ENCODE results near the gene GRM3.
"Not testable (repeated sequence)": the region's sequence is repeated elsewhere in the genome, so short reads cannot be mapped to it uniquely, and the experiment has no call there.

GRM3 gene

DNA sequence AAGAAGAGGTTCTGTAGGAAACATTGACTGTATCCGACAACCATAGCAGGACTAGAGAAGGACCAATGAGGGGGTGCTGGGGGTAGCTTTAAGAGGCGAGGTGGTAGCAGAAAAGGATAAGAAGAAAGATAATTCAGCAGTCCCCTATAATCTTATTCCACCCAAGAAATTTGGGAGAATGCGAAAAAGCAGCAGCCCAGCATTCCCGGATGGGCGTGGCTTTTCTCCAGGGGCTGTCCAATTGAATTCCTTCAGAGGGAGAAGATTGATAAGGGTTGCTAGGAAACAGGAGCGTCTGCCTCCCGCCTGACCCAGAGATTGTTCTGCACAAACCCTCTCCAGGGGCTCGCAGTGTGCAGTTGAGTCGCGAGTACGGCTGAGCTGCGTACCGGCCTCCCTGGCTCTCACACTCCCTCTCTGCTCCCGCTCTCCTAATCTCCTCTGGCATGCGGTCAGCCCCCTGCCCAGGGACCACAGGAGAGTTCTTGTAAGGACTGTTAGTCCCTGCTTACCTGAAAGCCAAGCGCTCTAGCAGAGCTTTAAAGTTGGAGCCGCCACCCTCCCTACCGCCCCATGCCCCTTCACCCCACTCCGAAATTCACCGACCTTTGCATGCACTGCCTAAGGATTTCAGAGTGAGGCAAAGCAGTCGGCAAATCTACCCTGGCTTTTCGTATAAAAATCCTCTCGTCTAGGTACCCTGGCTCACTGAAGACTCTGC, at the start of gene GRM3:
GRM3 (plus strand) TSS at position 349 of the 721 bp plus-strand sequence. CDS start 121,237 bp downstream, outside the sequence.
- DNase-seq: peak; percentile 90

GRCh38 chr7:86598311-86598710, 45.4 kb upstream of the GRM3 start:
- DNase-seq: no peak

DNA sequence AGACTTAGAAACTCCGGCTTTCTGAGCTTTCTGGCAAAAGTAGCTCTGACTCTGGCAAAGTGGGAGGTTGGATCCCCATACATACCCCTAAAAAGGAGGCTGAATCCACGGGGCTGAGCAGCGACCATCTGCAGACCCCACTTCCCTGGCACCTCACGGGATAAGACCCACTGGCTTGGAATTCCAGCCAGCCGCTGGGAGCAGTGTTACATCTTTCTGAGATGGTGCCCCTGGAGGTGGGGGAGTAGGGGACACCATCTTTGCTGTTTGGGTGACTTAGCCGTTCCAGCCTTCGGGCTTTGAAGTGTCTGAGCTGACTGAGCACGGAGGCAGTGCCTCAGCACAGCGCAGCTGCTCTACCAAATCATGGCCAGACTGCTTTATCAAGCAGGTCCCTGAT, 45.0 kb upstream of the GRM3 start:
- DNase-seq: no peak

DNA sequence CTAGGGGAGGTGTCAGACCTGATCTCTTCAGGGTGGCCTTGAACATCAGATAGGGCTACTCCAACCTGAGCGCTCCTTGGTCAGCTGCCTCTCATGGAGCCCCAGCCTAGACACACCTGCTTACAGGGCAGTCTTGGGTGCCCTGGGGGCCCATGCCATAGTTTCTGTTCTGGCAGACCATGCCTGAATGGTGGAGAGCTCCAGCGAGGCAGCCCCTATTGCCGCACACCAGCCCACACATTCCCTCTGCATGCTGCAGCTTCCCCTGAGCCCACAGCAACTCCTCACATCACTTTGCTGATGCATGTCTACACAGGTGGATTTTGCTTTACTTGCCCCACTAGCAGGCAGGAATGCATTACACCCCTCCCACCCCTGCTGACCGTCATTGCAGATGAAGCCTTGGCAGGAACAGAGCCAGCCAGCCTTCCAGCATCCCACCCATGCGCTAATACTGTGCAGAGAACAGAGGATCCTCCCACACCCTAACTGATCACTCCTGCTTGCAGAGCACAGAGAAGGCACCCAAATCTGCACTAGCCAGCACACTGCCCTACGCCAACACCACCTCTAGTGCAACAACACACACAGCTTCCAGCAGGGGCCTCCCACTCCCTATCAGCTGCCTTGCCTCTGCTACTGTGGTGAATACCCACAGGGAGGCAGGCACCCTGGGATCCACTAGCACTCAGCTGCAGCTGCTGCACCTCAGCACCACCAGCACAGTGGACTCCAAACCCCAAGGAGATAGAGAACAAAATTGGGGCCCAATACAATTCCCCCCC, 43.0 kb upstream of the GRM3 start:
- no peak for DNase-seq

DNA sequence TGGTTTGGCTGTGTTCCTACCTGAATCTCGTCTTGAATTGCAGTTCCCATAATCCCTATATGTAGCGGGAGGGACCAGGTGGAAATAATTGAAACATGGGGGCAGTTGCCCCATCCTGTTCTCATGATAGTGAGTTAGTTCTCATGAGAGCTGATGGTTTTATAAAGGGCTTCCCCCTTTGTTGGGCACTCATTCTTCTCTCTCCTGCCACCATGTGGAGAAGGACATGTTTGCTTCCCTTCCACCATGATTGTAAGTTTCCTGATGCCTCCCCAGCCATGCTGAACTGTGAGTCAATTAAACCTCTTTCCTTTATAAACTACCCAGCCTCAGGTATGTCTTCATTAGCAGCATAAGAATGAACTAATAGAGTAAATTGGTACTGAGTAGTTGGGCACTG, 28.0 kb upstream of the GRM3 start:
- DNase-seq: not testable (repeated sequence)

DNA sequence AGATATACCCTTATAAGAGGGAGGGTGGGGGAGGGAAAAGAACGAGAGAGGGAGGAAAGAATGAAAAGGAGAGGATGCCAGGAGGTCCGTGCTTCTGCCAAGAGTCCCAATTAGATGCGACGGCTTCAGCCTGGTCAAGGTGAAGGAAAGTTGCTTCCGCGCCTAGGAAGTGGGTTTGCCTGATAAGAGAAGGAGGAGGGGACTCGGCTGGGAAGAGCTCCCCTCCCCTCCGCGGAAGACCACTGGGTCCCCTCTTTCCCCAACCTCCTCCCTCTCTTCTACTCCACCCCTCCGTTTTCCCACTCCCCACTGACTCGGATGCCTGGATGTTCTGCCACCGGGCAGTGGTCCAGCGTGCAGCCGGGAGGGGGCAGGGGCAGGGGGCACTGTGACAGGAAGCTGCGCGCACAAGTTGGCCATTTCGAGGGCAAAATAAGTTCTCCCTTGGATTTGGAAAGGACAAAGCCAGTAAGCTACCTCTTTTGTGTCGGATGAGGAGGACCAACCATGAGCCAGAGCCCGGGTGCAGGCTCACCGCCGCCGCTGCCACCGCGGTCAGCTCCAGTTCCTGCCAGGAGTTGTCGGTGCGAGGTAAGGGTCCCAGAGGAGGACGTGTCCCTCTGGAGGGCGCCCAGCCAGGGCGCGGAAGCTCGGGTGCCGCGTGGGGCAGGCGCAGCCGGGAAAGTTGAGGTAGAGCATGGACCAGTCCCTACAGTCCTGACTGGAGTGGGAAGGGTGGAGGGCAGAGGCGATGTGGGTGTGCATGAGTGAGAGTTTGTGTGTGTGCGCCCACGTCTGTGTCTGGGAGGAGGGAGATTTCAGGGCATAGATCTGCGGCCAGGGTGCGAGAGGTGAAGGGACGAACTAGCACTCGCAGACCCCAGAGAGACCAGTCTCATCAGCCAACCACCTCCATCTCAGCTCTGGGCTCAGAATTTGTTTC, 844 bp downstream of the GRM3 start:
- DNase-seq: peak; percentile 82

- DNase-seq: no peak
Observed at GRCh38 chr7:86645225-86645608, 1.5 kb downstream of the GRM3 start.

DNA sequence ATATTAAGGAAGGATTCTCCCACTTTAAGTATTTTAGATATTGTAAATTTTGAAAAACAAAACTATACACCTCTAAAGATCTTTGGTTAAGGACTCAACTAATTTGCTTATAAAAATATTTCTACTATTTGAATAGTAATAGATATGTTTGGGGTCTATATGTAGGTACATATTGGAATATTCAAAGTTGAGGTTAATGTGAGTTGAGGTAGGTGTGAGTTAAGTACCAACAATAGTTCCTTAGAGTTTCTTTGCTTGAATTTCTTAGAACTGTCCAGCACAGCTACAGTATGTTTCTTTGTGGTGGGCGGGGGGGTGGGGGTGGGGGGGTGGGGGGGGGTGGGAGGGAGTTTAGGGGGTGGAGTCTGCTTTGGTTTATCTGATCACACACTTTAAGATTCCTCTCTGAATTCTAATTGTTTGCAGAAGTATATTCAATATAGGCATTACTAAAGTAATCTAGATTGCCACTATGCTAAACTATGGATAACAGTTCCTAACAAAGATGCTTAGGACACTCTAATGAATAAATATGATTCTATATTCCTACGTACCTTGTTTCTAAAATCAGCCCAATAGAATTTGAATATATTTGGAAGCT, 2.1 kb downstream of the GRM3 start:
- no peak for DNase-seq

DNA sequence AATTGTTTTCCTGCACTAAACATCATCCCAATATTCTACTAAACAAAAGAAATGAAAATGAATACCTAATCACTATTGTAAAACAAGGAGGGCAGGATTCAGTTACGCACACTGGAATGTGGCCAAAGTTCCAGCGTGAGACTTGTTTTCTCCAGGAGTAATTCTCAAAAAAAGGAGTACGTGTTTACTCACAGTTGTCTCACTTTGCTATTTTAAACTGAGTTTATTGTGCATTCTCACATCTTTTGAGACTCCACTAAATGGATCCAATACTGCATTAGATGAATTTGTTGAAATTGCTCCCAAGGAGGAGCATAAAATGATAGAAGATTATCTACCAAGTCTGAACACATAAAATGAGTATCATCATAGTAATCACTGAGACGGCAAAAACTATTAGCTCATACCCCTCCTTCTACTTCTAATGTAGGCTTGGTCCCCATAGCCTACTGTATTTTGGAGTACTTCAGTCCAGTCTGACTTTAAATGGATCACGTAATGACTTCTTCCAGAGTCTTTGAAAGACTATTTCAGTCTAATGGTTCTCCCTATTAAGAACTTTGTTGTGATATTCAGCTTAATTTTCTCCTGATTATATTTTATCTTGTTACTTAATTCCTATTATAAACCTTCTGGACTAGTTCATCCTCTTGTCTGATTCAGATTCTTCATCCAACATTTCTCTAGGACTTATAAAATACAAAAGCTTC, 3.8 kb downstream of the GRM3 start:
- no peak for DNase-seq

GRCh38 chr7:86648169-86648568, 4.5 kb downstream of the GRM3 start:
- no peak for DNase-seq

DNA sequence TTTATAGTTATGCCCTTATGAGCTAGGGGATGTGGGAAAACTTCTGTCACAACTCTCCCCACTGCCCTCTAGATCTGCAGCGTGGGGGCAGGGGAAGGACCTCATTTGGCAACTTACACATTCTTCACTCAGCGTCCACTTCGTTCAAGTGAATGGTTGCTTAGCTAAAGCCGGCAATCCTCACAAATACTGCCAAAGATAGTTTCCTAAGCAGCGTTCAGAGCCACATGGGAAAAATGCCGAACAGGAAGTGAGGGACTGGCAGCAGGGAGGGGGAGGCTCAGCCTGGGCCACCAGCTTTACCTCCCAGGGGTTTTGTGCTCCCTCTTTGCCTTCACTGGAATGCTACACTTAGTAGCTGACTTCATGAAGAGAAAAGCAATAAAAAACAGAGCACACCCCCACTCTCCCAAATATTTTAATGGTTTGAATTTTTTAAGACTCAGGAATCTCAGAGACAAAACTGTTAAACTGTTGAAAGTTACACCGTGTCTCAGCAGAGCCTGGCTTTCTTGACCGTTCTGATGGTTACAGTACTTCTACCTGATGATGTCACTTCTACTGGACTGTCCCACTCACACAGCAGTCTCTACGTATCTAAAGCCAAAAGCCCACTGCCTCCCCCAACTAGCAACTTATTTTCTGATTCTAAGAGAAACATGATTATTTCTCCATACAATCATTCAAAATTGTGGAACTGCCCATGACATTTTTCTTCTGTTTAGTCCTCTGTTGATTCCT, 10.4 kb downstream of the GRM3 start:
- peak; percentile 32 for DNase-seq

DNA sequence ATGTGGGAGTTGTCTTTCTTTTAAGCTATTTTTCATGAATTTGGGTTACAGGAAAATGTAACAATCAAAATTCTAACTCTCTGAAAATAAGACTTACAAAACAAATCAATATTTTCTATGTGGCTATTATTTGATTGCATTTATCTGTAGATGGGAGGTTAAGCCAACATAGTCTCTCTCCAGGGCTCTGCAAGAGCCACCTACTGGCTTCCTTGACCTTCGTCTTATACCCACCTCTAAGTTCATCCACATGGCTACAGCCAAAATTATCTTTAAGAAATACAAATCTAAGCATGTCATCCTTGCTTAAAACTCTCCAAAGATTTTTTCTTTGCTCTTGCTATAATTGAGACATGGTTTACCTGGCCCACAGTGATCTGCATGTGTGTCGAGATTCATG, 14.2 kb downstream of the GRM3 start:
- DNase-seq: no peak

GRCh38 chr7:86660950-86661462, 17.3 kb downstream of the GRM3 start:
- no peak for DNase-seq

DNA sequence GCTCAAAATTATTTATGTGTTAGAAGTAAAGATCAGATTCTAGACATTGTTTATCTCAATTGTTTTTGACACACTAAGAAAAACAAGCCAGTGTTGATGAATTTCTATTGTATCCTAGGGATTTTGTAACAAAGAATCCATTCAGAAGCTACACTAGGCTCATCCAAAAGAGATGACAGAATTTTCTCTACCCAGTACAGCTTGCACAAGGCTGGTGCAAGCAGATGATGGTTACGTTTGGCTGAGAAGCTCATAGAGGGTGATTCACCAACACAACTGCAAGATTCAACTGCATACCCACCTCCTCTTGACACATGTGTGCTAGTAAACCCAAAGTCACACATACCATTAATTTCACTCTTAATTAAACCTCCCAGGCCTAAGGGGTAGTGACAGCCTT, 20.8 kb downstream of the GRM3 start:
- DNase-seq: no peak

- DNase-seq: no peak
Observed at GRCh38 chr7:86664991-86665390, 21.3 kb downstream of the GRM3 start.

GRCh38 chr7:86665669-86666068, 22.0 kb downstream of the GRM3 start:
- no peak for DNase-seq

GRCh38 chr7:86667732-86668131, 24.0 kb downstream of the GRM3 start:
- no peak for DNase-seq

GRCh38 chr7:86668315-86668714, 24.6 kb downstream of the GRM3 start:
- DNase-seq: no peak

GRCh38 chr7:86687831-86688230, 44.1 kb downstream of the GRM3 start:
- DNase-seq: no peak

- no peak for DNase-seq
Observed at GRCh38 chr7:86689363-86689762, 45.7 kb downstream of the GRM3 start.

DNA sequence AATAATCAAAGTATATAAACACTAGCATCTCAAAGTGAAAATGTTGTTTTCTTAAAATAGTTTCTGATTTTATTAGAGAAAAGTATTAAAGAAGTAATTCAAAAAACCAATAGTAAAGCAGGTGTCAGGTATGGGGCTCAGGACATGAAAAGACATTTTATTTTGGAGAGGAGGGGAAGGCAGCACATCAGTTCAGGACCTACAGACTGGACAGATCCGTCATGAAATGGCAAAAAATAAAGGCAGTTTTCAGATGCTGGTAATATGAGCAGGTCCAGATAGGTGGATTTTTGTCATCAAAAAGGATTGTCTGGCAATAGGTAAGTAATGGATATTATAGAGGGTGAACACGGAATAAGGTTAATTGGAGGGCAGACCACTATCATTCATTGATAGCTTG, 49.0 kb downstream of the GRM3 start:
- no peak for DNase-seq

All from retina (tissue), 1 donor.